HG02678 (cell line): ENCODE data around the gene SMARCA2.

Experiments used
- ATAC-seq: cut with Tn5 transposase; IDR thresholded peaks from one replicate; pipeline ENCODE4 v1.9.1; 2021; ENCODE audit warnings: mild to moderate bottlenecking, moderate library complexity; ENCODE audit not compliant: unreplicated experiment

Gene SMARCA2

DNA sequence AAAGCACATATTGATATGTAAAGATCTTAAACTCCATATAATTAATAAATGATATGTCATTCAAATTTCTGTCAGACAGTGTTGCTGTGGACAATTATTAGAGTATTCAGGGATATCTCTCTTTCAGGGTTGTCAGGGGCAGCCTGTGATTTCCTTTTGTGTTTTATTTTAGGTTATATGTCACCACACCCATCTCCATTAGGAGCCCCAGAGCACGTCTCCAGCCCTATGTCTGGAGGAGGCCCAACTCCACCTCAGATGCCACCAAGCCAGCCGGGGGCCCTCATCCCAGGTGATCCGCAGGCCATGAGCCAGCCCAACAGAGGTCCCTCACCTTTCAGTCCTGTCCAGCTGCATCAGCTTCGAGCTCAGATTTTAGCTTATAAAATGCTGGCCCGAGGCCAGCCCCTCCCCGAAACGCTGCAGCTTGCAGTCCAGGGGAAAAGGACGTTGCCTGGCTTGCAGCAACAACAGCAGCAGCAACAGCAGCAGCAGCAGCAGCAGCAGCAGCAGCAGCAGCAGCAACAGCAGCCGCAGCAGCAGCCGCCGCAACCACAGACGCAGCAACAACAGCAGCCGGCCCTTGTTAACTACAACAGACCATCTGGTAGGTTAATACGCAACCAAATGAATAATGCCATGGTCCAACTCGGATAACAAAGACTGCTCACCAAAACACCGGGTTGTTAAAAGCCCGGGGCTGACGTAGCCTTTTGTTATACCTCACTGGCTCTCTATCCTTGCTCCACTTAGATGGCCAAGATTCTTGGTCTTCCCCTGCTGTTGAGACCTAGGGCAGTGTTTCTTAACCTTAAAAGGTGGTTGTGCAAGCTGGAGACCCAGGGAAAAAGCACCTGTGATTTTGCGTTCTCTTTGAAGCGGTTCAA, 24.4 kb downstream of the SMARCA2 start:
- no peak for ATAC-seq

GRCh38 chr9:2040828-2041227, 25.7 kb downstream of the SMARCA2 start:
- ATAC-seq, result no peak

GRCh38 chr9:2041736-2042135, 26.6 kb downstream of the SMARCA2 start:
- ATAC-seq, result no peak

- no peak for ATAC-seq
These were observed 28.1 kb downstream of the SMARCA2 start for GRCh38 chr9:2043243-2043642.

GRCh38 chr9:2043881-2044462, 28.8 kb downstream of the SMARCA2 start:
- ATAC-seq, result no peak

- ATAC-seq, result no peak
These were observed 32.1 kb downstream of the SMARCA2 start for GRCh38 chr9:2047144-2047671.

DNA sequence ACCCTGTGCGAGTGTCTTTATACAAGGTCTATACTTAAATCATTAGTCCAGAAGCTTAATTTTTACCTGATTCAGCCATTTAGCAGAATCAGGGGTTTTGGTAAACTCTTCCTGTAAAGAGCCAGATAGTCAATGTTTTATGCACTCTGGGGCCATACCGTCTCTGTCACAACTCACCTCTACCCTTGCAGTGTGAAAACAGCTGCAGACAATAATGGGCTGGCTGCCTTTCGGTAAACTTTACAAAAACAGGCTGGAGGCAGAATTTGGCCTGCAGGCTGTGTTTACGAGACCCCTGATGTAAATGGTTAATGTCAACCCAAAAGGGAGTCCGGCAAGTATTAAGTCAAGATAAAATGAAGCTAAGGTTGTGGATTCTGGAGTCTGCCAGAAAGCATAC, 32.8 kb downstream of the SMARCA2 start:
- ATAC-seq, result no peak

- ATAC-seq, result no peak
These were observed 35.1 kb downstream of the SMARCA2 start for GRCh38 chr9:2050236-2050635.

DNA sequence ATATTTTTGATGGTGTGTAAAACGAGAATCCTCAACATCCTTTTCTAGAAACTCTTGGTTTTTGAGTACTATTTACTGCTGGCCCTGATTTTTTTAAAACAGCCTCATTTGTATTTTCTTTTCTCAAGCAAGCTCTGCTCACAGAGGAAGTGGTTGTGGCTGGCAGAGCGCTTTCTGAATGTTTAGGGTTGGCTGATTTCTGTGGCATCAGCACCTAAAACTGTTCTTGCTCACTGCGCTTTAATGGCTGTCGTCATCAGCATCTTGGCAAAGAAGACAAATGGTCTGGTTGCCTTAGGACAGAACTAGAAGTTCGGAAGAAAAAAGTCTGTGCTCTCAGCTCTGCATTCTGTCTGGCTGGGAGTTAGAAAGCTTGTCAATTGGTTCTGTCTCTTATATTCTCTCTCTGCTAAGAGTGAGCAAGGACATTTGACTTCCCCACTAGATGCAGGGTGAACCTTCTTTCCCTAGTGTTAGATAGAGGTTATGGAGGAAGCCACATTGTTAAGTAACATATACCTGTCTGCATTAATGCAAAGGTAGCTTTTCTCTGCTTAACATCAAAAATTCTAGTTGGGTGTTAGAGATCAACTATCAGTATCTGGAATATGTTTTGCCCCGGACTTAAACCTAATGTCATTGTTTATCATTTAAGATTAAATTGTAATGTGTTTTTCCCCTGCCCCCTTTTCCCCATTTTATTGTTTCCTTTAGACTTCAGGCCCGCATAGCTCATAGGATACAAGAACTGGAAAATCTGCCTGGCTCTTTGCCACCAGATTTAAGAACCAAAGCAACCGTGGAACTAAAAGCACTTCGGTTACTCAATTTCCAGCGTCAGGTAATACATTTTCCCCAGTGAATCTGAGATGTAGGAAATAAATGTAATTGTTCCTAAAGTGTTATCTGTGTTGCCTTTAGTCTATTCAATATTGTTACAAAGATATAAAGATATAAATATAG, 39.0 kb downstream of the SMARCA2 start:
- peak; percentile 95 for ATAC-seq

DNA sequence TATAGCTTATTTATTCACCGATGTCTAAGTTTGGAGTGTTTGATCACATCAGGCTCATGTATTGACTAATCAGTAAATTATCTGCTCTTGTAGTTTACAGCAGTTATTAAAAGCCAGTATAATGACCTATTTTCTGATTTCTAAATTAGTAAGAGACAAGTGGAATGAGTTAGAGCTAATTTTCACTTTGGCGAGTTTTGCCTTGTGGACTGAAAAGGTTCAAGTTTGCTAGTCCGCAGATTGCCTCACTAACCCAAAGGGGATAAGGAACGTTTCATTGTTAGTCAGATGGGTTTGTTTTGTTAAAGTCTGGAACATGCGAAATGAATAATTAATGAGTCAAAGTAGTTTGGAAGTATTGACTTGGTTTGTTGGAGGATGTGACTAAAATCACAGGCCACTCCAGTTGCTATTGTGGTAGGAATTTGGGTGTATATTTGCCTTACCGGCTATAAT, 40.1 kb downstream of the SMARCA2 start:
- ATAC-seq, result peak; percentile 26

DNA sequence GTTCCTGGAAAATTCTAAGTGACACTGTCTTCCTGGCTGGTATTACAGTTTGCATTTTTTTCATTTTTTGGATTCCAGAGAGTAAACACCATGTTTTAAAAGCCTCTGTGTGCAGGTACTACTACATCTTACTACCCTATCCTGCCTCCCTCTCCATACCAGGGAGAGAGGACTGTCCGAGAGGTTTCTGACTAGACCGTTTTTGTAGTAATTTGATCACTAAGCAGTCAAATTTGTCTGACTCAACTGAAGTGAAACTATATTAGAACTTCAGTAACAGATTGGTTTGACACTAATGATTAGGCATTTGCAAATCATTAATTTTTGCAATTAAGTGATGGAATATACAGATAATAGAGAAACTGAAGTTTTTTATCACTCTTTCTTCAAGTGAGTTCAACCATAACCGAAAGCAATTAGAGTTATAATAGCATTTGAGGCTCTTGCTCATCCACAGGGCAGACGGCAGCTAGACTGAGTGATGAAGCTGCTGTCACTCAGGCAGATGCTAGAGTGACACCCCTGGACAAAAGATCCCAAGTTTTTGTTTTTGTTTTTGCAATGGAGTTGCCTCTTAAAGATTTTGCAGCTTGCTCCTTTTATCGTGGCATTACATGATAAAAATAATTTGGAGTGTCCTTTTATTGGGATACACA, 44.3 kb downstream of the SMARCA2 start:
- no peak for ATAC-seq

DNA sequence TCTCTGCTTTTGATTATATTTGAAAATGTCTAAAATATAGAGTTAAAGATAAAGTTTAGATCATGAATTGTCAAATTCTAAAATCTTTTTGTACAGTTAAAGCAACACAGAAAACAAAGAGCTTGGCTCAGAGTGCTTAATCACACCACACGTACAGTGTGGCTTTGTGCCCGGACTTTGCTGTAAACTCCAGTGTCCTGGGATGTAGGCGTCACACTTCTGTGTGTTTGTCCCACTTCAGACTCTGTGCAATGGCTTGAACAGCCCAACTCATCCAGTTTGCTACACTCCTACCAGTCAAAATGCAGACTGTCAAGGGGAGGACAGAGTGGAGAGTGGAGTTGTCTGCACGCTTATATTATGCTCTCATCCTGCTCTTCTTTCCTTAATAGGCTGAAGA, 45.3 kb downstream of the SMARCA2 start:
- no peak for ATAC-seq

DNA sequence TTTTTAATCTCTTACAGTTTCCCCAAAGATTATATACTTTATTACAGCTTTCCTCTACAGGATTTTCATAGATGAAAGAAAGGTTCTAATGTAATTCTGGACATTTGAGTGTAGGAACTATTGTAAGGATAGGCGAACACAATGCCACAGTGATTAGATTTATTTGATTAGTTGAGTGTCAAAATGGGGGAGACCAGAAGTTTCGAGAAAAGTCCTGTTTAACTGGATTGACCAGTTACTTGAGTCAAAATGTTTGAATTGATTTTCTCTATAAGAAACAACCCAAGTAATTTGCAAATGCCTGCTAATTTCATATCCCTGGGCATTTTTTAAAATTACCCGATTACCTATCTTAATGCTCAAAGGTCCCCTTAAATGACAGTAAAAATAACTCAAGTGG, 50.6 kb downstream of the SMARCA2 start:
- ATAC-seq, result no peak

DNA sequence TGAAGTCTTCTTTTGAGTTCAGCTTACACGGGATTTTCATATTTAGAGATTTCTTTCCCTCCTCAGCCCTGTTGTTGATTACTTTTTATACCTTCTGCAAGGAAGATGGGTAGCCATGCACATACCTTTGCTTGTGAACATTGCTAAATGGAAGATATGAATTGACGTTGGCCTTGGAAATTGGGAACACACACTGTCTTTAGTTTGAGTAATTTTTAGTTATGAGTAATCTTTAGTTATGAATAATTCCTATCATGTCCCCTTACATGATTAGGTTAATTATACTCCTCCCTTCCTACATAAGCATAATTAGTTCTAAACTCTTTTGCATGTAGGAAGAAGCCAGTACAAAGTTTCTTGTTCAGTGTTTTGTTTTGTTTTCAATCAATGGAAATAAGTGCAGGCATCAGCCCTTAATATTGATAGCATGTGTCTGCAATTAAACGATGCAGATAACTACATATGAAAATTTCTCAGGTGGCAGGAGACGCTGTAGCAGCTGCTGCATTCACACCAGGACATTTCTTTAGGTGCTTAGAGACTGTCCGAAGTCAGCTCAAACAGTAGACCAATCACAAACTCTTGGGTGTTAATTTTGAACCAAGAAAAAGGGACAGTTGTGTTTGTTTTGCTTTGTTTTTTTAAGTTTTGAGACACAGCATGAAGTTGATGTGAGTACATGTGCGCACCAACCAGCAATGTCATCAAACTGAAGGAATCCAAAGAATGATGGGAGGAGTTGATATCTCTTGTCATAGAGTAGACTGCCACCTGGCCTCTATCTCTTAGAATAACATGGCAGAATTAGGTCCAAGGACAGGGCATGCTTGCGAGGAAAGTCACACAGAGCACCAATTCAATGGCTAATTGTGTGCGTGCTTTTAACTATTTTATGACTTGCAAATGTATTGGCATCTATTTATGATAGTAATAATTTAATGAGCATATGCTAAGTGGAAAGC, 51.4 kb downstream of the SMARCA2 start:
- no peak for ATAC-seq

DNA sequence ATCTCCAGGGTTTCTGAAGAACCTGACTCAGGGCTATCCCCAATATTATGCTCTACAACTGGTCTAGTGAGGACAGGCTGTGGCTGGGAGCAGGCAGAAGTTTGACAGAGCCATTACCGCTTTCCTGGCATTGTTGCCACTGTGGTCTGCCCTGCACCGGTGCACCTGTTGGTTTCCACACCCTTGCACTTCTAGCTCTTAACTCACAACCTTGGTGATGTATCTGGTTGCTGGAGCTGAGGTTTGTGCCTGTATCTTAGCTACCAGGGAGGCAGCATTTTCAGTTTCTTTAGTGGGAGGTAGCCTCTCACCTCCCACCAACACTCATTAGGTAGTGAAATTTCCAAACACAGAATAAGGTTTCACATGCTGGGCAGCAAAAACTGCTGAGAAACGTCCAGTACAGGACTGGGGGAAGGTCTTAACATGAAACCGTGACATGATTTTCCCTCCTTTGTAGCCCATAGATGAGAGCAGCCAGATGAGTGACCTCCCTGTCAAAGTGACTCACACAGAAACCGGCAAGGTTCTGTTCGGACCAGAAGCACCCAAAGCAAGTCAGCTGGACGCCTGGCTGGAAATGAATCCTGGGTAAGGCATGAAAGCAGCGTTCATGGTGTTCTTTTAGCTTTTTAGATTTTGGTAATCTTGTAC, 57.7 kb downstream of the SMARCA2 start:
- peak; percentile 82 for ATAC-seq

GRCh38 chr9:2082772-2083171, 67.6 kb downstream of the SMARCA2 start:
- ATAC-seq, result no peak

GRCh38 chr9:2083479-2083878, 68.3 kb downstream of the SMARCA2 start:
- no peak for ATAC-seq

DNA sequence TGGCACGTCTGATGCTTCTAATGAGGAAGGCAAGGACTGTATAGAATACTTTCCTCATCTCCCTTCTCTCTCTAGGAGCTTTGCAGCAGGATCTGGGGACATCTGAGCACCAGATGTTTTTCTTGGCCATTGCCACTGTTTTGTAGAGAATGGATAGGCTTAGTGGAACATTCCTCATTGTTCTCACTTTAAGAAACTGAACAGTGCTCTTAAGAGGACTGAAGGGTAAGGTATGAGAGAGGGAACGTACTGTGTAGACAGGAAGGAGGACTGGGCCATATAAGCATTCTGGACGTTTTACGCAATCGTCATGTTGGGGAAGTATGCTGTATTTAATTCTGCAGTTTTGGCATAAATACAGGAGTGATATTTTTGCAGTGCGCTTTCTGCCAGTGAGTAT, 70.6 kb downstream of the SMARCA2 start:
- ATAC-seq, result no peak

DNA sequence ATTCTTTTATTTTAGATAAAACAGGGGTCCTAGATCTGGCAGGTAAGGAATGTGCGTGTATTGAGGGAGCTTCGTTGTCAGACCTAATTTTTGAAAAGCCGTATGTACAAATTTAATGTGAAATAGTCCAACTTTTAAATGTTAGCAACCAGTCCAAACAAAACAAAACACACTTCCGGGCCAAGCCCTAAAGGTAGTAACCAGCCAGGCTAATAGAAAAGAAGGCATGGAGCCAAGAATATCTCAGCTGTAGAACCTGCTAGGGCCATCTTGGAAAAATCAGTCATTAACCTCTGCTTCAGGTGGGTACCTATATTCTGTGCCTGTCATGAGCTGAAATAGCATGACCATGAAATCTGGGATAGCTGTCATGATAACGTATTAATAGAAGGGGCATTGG, 71.0 kb downstream of the SMARCA2 start:
- no peak for ATAC-seq
